Activated CD4-positive, alpha-beta T cell treated with anti-CD3 and anti-CD28 coated beads, Interleukin-2, Interleukin-4, amounts not matched to agents 100 ng/mL and 50 ng/mL, durations not matched to agents 16 hours and 8 hours (primary cell): ENCODE measurements around the gene P2RX5.
"Not testable (repeated sequence)": the region's sequence is repeated elsewhere in the genome, so short reads cannot be mapped to it uniquely, and the experiment has no call there.

Experiments used
- DNase-seq: peaks from one replicate; pipeline ENCODE4 v3.0.0-alpha.2; 2020; ENCODE audit warnings: low spot score

P2RX5 gene

GRCh38 chr17:3712811-3713463 lies 17.0 kb upstream of the P2RX5 start:
- peak; percentile 77 for DNase-seq

DNA sequence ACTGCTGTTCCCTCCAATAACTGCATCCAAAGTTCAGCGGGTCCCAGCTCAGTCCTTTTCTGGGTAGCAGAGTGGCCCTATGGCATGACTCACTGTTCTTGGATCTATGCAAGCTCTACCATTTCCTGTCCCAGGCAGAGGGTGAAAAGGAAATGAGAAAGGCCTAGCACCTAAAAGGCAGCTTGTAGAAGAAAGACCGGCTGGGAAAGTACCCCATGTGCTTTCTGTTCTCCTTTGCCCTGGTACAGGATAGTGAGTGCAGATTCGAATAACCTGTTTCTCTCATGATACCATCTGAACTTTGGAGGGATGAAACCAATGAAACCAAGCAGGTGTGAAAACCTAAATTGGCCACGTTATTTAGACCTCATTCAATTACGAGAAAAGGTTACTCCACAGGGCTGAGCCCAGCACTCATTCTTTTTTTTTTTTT lies 15.0 kb upstream of the P2RX5 start:
- DNase-seq, result peak; percentile 97

- DNase-seq, result no peak
Measured at GRCh38 chr17:3708366-3708765, 12.4 kb upstream of the P2RX5 start.

- not testable (repeated sequence) for DNase-seq
Measured at GRCh38 chr17:3705718-3705984, 9.7 kb upstream of the P2RX5 start.

DNA sequence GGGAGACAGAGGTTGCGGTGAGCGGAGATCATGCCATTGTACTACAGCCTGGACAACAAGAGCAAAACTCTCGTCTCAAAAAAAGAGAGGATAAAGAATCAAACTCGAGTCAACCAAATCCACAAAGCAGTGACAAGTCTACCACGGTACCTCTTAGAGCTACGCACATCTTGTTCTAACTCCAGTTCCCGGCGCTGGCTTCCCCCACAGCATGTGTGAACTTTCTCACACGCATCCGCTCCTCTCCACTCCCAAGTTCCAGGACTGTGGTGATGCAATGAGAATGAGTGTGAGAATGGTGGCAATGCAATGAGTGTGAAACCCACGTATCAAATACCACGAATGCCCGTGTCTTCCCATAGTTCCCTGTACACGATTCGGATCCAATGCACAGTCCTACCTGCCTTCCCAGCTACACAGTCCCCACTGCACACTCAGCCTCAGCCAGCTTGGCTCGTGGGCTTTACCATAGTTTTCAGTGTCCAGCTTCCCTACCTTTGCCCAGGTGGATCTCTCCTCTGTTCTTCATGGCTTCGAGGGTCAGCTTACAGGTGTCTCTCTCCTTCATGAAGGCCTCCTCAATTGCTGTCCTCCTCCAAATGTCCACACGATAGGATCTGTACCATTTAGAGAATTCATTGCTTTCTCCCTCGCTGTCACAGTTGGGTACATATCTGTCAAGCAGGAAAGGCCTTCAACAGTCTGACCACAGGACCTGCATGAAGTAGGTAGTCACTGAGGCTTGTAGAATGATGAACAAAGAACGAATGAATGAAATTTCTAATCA lies 9.2 kb upstream of the P2RX5 start:
- no peak for DNase-seq

- not testable (repeated sequence) for DNase-seq
Measured at GRCh38 chr17:3702041-3702539, 6.1 kb upstream of the P2RX5 start.

- DNase-seq, result no peak
Measured at GRCh38 chr17:3699951-3700350, 4.0 kb upstream of the P2RX5 start.

GRCh38 chr17:3698139-3698538 lies 2.2 kb upstream of the P2RX5 start:
- DNase-seq, result no peak

- no peak for DNase-seq
Measured at GRCh38 chr17:3697103-3697476, 1.1 kb upstream of the P2RX5 start.

DNA sequence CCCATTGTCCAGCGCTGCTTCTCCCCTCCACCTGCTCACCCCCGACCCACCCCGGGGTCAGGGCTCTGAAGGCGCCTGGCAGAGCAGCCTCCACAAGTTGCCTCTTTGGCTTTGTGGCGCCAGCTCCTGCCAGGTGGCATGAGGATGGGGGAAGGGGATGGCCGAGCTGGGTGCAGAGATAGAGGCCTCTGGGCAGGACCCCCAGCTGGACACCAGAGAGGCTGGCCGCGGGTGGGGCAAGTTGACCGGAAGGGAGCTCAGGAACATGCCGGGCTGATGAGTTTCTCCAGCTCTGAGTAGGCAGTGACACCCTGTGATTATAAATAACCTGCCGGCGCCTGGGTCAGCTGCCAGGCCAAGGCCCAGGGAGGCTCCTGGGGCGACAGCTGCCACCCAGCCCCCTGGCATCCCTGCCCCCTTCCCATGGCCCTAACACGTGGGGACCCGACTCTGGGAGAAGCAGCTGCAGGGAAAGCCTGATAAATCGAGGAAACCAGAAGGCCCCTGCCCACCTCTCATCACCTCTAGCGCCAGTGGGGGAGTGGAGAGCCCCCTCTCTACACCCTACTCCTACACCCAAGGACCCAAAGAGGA lies 729 bp downstream of the P2RX5 start:
- no peak for DNase-seq

DNA sequence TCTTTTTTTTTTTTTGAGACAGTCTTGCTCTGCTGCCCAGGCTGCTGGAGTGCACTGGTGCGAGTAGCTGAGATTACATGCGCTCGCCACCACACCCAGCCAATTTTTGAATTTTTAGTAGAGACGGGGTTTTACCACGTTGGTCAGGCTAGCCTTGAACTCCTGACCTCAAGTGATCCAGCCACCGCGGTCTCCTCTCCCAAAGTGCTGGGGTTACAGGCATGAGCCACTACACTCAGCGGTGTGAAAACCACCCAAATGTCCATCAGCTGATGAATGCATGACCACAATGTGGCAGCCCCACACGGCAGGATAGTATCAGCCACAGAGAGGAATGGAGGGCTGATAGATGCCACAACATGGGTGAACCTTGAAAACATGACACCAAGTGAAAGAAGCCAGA lies 2.1 kb downstream of the P2RX5 start:
- peak; percentile 77 for DNase-seq

- DNase-seq, result no peak
Measured at GRCh38 chr17:3693141-3693540, 2.8 kb downstream of the P2RX5 start.

GRCh38 chr17:3692346-3692745 lies 3.6 kb downstream of the P2RX5 start:
- DNase-seq, result no peak

DNA sequence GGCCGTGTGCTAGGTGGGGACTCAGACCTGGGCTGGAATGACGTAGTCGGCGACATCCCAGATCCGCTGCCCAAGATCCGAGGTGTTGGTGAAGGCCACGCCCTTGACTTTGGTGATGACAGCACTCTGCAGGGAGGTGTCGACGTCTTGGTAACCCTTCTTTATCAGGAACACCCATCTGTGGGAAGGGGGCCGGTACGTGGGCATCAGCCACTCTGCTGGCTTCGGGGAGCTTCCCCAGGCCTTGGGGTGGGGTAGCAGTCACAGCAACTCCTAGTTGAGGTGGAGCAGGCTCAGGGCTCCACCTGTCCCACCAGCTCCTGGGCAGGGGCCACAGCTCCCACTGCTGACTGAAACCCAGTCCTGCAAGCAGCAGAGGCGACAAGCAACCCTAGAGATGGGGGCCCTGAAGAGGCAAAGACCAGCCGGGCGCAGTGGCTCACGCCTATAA lies 4.3 kb downstream of the P2RX5 start:
- DNase-seq, result no peak

DNA sequence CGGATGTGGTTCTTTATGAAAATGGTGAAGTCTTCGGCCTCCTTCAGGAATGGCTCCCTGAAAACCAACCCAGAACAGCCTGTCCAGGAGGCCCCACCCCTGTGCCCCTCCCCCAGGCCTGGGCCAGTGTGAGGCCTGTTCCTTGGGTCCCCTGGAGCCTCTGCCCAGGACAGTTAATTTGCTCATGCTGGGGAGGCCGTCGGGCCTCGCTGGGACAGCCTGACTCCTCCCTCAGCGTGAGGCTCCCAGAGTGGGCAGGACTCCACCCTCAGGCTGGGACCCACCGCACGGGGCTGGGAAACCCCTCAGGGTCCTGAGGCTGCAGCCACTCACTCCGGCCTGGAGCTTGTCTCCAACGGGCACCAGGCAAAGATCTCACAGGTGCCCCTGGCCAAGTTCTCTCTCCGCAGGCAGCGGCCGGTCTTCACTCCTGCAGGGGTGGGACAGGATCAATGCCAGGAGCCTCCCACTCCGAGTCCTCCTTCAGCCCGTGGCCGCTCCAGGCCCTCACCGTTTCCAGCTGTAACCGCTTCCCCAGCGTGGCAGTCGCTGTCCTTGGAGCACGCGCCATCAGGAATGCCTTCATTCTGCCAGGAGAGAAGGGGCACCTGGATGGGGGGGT lies 5.8 kb downstream of the P2RX5 start:
- no peak for DNase-seq

- DNase-seq, result no peak
Measured at GRCh38 chr17:3689262-3690093, 6.5 kb downstream of the P2RX5 start.

- no peak for DNase-seq
Measured at GRCh38 chr17:3688852-3689261, 7.1 kb downstream of the P2RX5 start.

DNA sequence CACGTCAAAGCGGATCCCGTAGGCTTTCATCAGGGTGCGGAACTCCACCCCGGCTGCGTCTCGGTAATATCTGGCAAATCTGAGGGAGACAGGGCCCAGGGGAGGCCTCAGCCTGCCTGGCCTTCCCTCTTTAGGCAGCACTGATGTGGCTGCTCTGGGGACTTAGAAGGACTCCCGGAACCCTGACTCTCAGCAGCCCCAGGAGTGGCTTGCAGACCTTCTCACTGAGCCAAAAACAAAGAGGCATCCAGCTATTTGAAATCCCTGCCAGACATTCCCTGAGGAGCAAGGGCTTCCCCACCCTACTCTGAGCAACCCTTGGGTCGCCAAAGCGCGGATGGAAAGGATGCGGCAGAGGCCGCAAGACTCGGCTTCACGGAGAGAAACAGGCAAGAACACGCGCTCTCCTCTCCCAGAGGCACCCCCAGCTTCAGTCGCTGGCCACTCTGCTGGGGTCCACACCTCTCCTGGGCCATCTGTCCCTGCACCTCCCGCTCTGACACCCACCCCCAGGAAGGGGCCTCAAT lies 7.9 kb downstream of the P2RX5 start:
- DNase-seq, result no peak

DNA sequence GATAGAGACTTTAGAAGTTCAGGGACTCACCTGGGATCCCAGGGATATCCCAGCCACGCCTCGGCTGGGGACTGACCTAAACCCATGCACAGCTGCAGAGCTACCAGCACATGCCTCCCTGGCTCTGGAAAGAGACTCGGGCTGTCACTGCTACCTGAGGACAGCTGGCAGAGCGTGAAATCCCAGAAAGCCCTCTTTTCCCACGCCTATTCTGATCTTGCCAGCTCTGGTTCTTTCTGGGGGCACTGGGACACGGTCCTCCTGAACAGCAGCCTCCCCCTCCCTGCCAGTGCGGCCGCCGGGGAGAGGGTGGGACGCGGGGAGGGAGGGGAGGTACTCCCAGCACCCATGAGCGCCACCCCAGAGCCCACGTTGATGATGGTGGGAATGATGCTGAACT lies 10.8 kb downstream of the P2RX5 start:
- no peak for DNase-seq

- DNase-seq, result peak; percentile 67
Measured at GRCh38 chr17:3683054-3683511, 12.9 kb downstream of the P2RX5 start.

- DNase-seq, result no peak
Measured at GRCh38 chr17:3682033-3682432, 13.9 kb downstream of the P2RX5 start.

DNA sequence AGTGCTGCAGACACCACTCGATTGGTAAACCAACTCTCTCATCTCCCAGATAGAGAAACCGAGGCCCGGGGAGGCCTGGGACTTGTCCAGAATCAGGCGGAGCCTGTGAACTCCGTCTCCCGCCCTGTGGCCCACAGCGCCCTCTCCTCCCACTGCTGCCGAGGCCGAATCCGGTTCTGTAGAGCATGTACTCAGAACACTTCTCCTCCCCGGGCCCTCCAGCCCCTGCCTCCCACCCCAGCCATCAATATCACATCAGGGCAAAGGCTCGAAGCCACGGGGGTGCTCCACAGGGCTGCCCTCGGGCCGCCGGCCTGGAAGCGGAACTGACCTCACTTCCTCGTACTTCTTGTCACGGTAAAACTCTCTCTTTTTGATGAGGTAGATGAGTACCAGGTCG lies 14.4 kb downstream of the P2RX5 start:
- DNase-seq, result no peak
